ENCODE data around the gene OR2A25. TPM values are rescaled to one million over a fixed set of nuclear protein-coding genes. Genes with fewer than 3 reads are reported as not detected.

Gene OR2A25
- total RNA-seq, 1 donor from 2014 or later: not detected

- DNase-seq: no peak
- Mint-ChIP-seq H3K9me3 (ENCODE audit: unreplicated experiment) (no peaks in the 10 kb centered on the region), H3K36me3 (ENCODE audit: unreplicated experiment) (no peaks in the 10 kb centered on the region), H3K27ac (ENCODE audit: unreplicated experiment) (no peak overlapping the region), H3K4me1 (ENCODE audit: low read depth, unreplicated experiment) (no peaks in the 10 kb centered on the region), H3K27me3 (ENCODE audit: unreplicated experiment) (no peaks in the 10 kb centered on the region), H3K4me3 (ENCODE audit: unreplicated experiment) (no peak overlapping the region)
- TF ChIP-seq CTCF (IDR thresholded peaks at IDR 0.05; ENCODE audit: partially characterized antibody, unreplicated experiment): no peak
Observed at GRCh38 chr7:144032985-144033709, 36.5 kb upstream of the OR2A25 start.

GRCh38 chr7:144035385-144035784 is 34.2 kb upstream of the OR2A25 start:
- no peaks in the 10 kb centered on the region for H3K9me3 Mint-ChIP-seq (ENCODE audit: unreplicated experiment)
- H3K27me3 Mint-ChIP-seq (ENCODE audit: unreplicated experiment): no peaks in the 10 kb centered on the region
- DNase-seq: no peak
- TF ChIP-seq CTCF (IDR thresholded peaks at IDR 0.05; ENCODE audit: partially characterized antibody, unreplicated experiment): no peak
- no peak overlapping the region for H3K4me3 Mint-ChIP-seq (ENCODE audit: unreplicated experiment)
- H3K4me1 Mint-ChIP-seq (ENCODE audit: low read depth, unreplicated experiment): no peaks in the 10 kb centered on the region
- no peak overlapping the region for H3K27ac Mint-ChIP-seq (ENCODE audit: unreplicated experiment)
- no peaks in the 10 kb centered on the region for H3K36me3 Mint-ChIP-seq (ENCODE audit: unreplicated experiment)

- DNase-seq: no peak
- Mint-ChIP-seq H3K27ac (ENCODE audit: unreplicated experiment) (no peak overlapping the region), H3K9me3 (ENCODE audit: unreplicated experiment) (no peaks in the 10 kb centered on the region), H3K4me3 (ENCODE audit: unreplicated experiment) (no peak overlapping the region), H3K36me3 (ENCODE audit: unreplicated experiment) (no peaks in the 10 kb centered on the region), H3K4me1 (ENCODE audit: low read depth, unreplicated experiment) (no peaks in the 10 kb centered on the region), H3K27me3 (ENCODE audit: unreplicated experiment) (no peaks in the 10 kb centered on the region)
- no peak for TF ChIP-seq CTCF (IDR thresholded peaks at IDR 0.05; ENCODE audit: partially characterized antibody, unreplicated experiment)
Observed at GRCh38 chr7:144036302-144036885, 33.2 kb upstream of the OR2A25 start.

- H3K36me3 Mint-ChIP-seq (ENCODE audit: unreplicated experiment): no peaks in the 10 kb centered on the region
- no peak overlapping the region for H3K4me3 Mint-ChIP-seq (ENCODE audit: unreplicated experiment)
- H3K9me3 Mint-ChIP-seq (ENCODE audit: unreplicated experiment): no peaks in the 10 kb centered on the region
- H3K27ac Mint-ChIP-seq (ENCODE audit: unreplicated experiment): no peak overlapping the region
- no peak for TF ChIP-seq CTCF (IDR thresholded peaks at IDR 0.05; ENCODE audit: partially characterized antibody, unreplicated experiment)
- no peaks in the 10 kb centered on the region for H3K4me1 Mint-ChIP-seq (ENCODE audit: low read depth, unreplicated experiment)
- no peaks in the 10 kb centered on the region for H3K27me3 Mint-ChIP-seq (ENCODE audit: unreplicated experiment)
- no peak for DNase-seq
Observed at GRCh38 chr7:144037414-144038035, 32.1 kb upstream of the OR2A25 start.

GRCh38 chr7:144038887-144039286 is 30.7 kb upstream of the OR2A25 start:
- no peaks in the 10 kb centered on the region for H3K9me3 Mint-ChIP-seq (ENCODE audit: unreplicated experiment)
- no peak overlapping the region for H3K4me3 Mint-ChIP-seq (ENCODE audit: unreplicated experiment)
- H3K27ac Mint-ChIP-seq (ENCODE audit: unreplicated experiment): no peak overlapping the region
- no peak for TF ChIP-seq CTCF (IDR thresholded peaks at IDR 0.05; ENCODE audit: partially characterized antibody, unreplicated experiment)
- H3K36me3 Mint-ChIP-seq (ENCODE audit: unreplicated experiment): no peaks in the 10 kb centered on the region
- no peak for DNase-seq
- no peaks in the 10 kb centered on the region for H3K27me3 Mint-ChIP-seq (ENCODE audit: unreplicated experiment)
- H3K4me1 Mint-ChIP-seq (ENCODE audit: low read depth, unreplicated experiment): no peaks in the 10 kb centered on the region
